ENCODE measurements around the gene C2orf92.
"Not testable (repeated sequence)": the region's sequence is repeated elsewhere in the genome, so short reads cannot be mapped to it uniquely, and the experiment has no call there.

The C2orf92 gene

GRCh38 chr2:97669448-97669847 is at the start of gene C2orf92:
TSS of gene C2orf92 (plus strand) at chr2:97669713. CDS start at chr2:97669789, 76 bp downstream.
- DNase-seq (ENCODE audit: low spot score): no peak

GRCh38 chr2:97620492-97620891 is 49.0 kb upstream of the C2orf92 start:
- DNase-seq (ENCODE audit: low spot score): not testable (repeated sequence)

DNA sequence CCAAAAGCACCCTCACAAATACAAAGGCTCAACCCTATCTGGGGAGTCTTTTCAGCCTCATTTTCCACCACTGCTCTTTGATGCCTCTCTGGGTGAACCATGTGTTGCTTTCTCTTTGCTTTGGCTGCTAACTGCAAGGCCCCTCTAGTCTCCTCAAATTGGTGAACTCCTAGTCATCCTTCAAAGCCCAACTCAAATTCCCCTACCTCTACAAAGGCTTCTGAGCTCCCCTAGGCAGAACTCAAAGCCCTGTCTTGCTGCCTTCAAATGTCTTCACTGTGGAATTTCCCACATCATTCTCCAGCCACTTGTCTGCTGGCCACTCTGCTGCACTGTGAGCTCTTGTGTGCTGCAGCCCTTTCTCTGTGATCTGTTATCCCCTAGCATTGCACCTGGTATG is 46.5 kb upstream of the C2orf92 start:
- DNase-seq (ENCODE audit: low spot score): not testable (repeated sequence)

DNA sequence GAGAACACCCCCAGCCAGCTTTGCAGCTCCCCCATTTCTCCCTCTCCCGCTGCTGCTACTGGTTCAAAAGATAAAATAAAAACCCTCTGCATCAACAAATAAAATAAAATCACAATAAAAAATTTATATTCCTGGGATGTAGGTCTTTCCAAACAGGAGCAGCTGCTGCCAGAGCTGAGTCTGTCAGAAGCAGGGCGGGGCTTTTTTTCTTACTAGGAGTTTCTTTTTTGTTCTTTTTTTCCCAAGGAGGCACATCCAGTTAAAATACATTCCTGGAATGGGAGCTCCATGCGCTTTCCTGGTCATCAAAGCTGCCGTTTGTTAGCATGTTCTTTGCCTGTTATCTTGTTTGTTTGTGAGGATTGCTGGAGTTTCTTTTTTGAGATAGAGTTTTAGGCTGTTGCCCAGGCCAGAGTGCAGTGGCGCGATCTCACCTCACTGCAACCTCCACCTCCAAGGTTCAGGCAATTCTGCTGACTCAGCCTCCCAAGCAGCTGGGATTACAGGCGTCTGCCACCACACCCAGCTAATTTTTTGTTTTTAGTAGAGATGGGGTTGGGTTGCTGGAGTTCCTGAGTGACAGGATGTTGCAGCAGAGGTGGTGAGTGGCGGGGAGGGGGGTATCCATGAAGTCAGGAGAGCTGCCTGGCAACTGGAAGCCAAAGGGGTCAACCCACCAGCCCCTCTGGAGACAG is 44.0 kb upstream of the C2orf92 start:
- not testable (repeated sequence) for DNase-seq (ENCODE audit: low spot score)

GRCh38 chr2:97626049-97626430 is 43.5 kb upstream of the C2orf92 start:
- DNase-seq (ENCODE audit: low spot score): not testable (repeated sequence)

DNA sequence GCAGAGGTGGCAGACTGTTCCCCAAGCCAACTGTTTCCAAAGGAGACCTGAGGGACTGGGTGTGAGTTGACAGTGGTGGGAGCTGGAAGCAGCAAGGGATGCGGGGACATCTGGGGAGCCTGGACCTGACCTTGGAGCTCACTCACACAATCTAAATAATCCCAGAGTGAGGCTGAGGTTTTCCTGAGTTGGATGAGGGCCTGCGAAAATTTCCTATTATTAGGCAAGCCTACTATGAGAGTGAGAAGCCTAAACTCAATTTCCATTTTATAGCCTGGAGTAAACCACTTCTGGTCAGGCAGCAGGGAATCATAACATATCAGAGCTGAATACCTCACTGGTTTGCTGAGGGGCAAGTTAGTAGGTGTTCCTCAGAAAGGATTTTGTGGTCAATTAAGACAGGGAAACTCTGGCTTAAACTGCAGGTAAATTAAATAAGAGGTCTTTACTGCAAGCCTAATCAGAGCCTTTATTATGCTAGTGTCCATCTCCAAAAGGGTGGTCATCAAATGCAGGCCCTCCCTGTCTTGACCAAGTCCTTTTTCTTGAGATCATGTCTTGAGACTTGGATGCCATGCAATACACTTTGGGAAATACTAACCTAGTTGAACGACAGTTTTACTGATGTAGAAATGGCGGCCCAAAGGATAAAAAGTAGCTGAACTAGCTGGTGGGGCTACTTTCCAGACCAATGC is 25.3 kb upstream of the C2orf92 start:
- DNase-seq (ENCODE audit: low spot score): peak; percentile 0

- no peak for DNase-seq (ENCODE audit: low spot score)
Observed at GRCh38 chr2:97645112-97645694, 24.3 kb upstream of the C2orf92 start.

- peak; percentile 99 for DNase-seq (ENCODE audit: low spot score)
Observed at GRCh38 chr2:97645695-97646629, 23.6 kb upstream of the C2orf92 start, which contains the start of gene COX5B. TSS of gene COX5B (plus strand) at chr2:97646062. CDS start at chr2:97646087, 25 bp downstream.

DNA sequence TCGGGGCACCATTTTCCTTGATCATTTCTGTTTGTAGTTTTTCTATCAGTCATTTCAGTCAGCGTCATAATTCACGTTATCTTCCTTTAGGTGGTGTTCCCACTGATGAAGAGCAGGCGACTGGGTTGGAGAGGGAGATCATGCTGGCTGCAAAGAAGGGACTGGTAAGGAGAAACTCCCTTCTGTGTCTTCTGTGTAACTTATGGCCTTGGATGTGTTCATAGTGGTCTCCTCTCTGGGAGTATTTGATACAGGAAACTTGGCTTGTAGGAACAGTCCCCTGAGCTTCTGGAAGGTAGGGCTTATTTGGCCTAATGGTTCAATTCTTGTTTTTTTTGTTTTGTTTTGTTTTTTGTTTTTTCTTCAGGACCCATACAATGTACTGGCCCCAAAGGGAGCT is 22.5 kb upstream of the C2orf92 start:
- DNase-seq (ENCODE audit: low spot score): no peak

GRCh38 chr2:97651114-97651513 is 18.4 kb upstream of the C2orf92 start:
- DNase-seq (ENCODE audit: low spot score): no peak

DNA sequence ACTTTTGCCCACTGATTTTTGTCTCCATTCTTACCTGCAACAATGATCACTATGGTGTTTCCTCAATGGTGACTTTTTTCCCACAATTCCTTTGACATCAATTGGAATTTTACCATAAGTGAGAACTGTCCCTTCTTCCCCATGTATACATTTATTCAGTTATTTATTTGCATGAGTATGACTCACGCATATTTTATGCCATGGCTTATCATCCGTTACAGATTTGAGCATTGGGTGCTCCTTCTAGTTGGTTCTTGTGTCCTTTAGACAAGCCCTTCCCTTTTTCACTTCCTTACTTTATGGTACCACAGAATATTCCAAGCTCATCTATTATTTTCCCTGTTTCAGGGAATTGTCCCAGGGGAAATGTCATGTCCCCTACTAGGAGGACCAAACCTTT is 16.0 kb upstream of the C2orf92 start:
- DNase-seq (ENCODE audit: low spot score): no peak

DNA sequence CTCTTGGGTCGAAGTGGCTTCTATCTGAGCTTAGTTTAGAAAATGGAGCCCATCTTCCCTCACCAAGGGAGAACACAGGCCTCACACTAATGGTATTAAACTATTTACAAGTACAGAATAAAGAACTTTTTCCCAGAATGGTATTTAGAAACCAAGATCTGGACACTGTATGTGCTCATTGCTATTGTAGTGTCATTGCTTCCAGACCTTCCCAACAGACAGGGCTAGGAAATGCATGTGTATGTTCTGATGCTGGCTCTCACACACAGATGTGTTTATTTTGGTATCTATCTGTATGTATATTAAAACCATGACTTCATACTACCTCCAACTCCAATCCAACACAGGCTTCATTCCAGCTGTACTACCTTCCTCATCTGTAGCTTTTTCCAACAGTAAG is 15.6 kb upstream of the C2orf92 start:
- DNase-seq (ENCODE audit: low spot score): no peak

GRCh38 chr2:97654309-97654708 is 15.2 kb upstream of the C2orf92 start:
- DNase-seq (ENCODE audit: low spot score): no peak

DNA sequence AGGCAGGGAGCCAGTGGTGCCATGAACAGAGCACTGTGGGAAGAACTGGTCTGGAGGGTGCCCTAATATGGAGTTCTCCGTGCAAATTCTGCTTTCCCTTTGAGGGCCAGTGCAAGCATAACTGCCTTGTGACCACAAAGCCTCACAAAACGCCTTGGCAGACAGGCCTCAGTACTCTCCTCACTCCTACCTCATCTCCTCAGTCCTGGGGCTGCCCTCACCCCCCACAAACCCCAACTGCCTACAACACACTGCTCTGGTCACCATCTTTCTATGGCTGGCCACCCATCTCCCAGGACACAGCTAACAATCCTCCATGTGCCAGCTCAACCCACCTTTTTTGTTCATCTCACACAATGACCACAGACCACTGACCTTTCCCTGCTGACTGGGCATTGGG is 14.7 kb upstream of the C2orf92 start:
- no peak for DNase-seq (ENCODE audit: low spot score)

DNA sequence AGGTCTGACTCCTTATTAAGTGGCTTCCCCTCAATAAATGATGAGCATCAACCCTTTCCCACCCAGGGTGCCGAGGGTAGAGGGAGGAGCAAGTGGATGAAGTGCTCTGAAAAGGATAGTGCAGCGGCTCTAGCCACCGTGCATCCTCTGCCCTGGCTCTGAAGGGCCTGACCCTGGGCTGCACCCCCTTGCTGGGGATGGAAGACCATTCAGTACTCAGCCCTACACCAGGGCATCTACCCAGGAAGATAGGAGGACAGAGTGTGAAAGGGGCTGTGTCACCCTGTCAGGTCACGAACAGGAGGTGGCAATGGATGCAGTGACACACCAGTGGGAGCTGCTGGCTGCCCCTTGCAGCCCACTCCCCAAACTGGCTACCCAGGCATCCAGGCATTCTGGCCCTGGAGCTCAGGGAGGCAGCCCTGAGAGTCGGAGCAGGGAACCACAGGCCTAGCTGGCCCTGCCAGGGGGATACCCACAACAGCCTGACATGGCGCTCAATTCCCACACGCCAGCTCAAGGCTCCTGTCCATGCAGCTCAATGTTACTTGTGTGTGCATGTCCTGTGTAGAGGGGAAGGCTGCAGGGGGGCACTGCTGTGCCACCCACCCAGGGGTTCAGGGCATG is 13.3 kb upstream of the C2orf92 start:
- no peak for DNase-seq (ENCODE audit: low spot score)

GRCh38 chr2:97656905-97657587 is 12.5 kb upstream of the C2orf92 start:
- DNase-seq (ENCODE audit: low spot score): no peak

GRCh38 chr2:97657986-97658690 is 11.4 kb upstream of the C2orf92 start:
- no peak for DNase-seq (ENCODE audit: low spot score)

GRCh38 chr2:97658691-97659157 is 10.8 kb upstream of the C2orf92 start:
- DNase-seq (ENCODE audit: low spot score): no peak

- DNase-seq (ENCODE audit: low spot score): no peak
Observed at GRCh38 chr2:97659256-97660043, 10.1 kb upstream of the C2orf92 start.

Measured in GM03348 (cell line).